AG04450 (cell line): ENCODE measurements around the gene CFAP77. TPM values are rescaled to one million over a fixed set of nuclear protein-coding genes. Genes with fewer than 3 reads are reported as not detected.

Experiments used
- CTCF ChIA-PET: fragments of 300-600, 350-600 bp; formaldehyde crosslinking; extraction: SDS; loops from one replicate; lab custom pipeline; 2022; ENCODE audit warnings: antibody characterized with exemption, inconsistent platforms; lab: Charles Lee
- POLR2A ChIA-PET: fragments of 350-600 bp; formaldehyde crosslinking; extraction: SDS; loops from one replicate; lab custom pipeline; 2021; ENCODE audit warnings: antibody characterized with exemption, inconsistent platforms; lab: Yijun Ruan, JAX
- DNase-seq: peaks from one replicate; pipeline ENCODE4 v3.0.0-alpha.2; 2011; ENCODE audit warnings: low read depth, low spot score
- H3K27ac ChIP-seq: one replicate; pipeline ENCODE4 v1.5.1; 2012; ENCODE audit warnings: low read depth, low read length, control low read depth
- H3K27me3 ChIP-seq: one replicate; pipeline ENCODE4 v1.6.0; 2012; ENCODE audit warnings: low read length; ENCODE audit not compliant: control insufficient read depth, insufficient read depth
- H3K4me3 ChIP-seq: 2 replicates; pipeline ENCODE4 v1.5.1; 2011; ENCODE audit warnings: mild to moderate bottlenecking, low read depth, low read length, control low read depth
- H3K9me3 ChIP-seq: 2 replicates; pipeline ENCODE4 v1.5.1; 2012; ENCODE audit warnings: low read length; ENCODE audit not compliant: control insufficient read depth, insufficient read depth
- polyA plus RNA-seq: library from polyadenylated mRNA; depleted of rRNA; stranded (reverse); fragments of >200 nt; gene quantifications from 2 replicates; pipeline ENCODE4 v1.2.3, GENCODE V29; 2011
- TF ChIP-seq, protein P1 (sequence below): IDR thresholded peaks from 2 replicates; pipeline ENCODE4 v1.5.1; 2011; ENCODE audit warnings: low read depth, low read length, control low read depth, inconsistent platforms

The CFAP77 gene
- polyA plus RNA-seq, 1 experiment: not detected

DNA sequence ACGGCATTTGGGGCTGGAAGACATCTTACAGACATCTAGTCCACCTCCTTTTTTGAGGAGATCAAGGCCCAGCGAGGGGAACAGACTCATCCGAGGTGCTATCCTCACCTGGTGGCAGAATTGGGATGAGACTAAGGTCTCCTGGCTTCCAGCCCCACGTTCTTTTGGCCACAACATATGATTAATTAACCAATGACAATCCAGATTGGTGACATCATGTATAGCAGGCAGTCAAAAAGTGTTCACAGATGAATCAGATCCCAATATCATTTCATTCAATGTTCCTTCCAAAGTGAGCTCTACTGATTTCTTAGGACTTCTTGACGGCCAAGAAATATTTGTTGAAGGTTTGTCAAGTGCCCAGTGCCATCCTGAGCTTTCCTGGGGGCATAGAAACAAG is 3.9 kb downstream of the CFAP77 start:
- TF ChIP-seq, protein P1, sequence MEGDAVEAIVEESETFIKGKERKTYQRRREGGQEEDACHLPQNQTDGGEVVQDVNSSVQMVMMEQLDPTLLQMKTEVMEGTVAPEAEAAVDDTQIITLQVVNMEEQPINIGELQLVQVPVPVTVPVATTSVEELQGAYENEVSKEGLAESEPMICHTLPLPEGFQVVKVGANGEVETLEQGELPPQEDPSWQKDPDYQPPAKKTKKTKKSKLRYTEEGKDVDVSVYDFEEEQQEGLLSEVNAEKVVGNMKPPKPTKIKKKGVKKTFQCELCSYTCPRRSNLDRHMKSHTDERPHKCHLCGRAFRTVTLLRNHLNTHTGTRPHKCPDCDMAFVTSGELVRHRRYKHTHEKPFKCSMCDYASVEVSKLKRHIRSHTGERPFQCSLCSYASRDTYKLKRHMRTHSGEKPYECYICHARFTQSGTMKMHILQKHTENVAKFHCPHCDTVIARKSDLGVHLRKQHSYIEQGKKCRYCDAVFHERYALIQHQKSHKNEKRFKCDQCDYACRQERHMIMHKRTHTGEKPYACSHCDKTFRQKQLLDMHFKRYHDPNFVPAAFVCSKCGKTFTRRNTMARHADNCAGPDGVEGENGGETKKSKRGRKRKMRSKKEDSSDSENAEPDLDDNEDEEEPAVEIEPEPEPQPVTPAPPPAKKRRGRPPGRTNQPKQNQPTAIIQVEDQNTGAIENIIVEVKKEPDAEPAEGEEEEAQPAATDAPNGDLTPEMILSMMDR: no peak
- Histone ChIP-seq H3K27ac (no peak overlapping the region), H3K4me3 (no peak overlapping the region), H3K27me3 (peaks cover 64% of the 10 kb centered on the region), H3K9me3 (peaks cover 3% of the 10 kb centered on the region)
- ChIA-PET POLR2A (no interaction called here), CTCF (interaction anchor here (0.5 kb wide), 1 partner anchor 124 kb away, joined by 6 read pairs; no protein-coding TSS in a partner anchor)
- no peak for DNase-seq

DNA sequence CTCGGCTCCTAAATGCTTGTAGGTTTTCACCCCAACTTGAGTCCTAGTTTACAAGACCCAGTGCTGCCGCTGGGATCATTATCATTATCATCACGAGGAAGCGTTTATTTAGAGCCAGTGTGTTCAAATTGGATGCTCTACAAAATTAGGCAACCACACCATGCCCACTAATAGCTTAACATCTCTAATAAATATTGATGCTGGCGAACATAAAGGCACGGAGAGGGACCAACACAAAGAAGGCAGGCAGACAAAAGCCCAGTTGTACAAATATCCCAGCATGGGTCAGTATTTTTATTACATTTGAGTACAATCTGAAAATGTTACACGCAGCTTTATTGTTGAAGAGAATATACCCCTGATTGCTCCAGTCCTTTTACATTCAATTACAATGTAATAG is 4.7 kb downstream of the CFAP77 start:
- no peak overlapping the region for H3K4me3 ChIP-seq
- CTCF ChIA-PET: interaction anchor here (0.7 kb wide), 1 partner anchor 162 kb away, joined by 3 read pairs; no protein-coding TSS in a partner anchor
- peaks cover 3% of the 10 kb centered on the region for H3K9me3 ChIP-seq
- POLR2A ChIA-PET: no interaction called here
- peaks cover 63% of the 10 kb centered on the region for H3K27me3 ChIP-seq
- no peak for DNase-seq
- no peak overlapping the region for H3K27ac ChIP-seq
- TF ChIP-seq, protein P1: no peak

DNA sequence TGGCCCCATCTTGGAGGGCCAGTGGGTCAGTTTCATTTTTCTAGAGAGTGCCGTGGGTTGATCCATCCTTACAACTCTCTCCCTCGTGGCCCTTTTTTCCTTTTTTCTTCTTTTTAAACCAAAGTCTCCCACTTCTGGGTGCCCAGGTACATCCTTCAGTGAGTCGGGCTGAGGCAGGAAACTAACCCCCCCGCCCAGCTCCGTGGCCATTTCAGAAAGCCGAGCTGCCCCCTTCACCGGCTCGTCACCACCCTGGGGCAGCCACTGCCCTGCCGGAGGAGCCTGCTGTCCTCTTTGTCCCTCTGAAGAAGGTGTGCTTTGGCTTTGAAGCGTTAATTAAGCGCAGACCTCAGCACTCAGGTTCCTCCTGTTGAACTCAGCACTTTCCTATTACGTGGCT is 5.2 kb downstream of the CFAP77 start:
- CTCF ChIA-PET: interaction anchor here (0.7 kb wide), 1 partner anchor 161 kb away, joined by 3 read pairs; no protein-coding TSS in a partner anchor
- TF ChIP-seq, protein P1: no peak
- peaks cover 3% of the 10 kb centered on the region for H3K9me3 ChIP-seq
- H3K4me3 ChIP-seq: no peak overlapping the region
- POLR2A ChIA-PET: no interaction called here
- DNase-seq: no peak
- no peak overlapping the region for H3K27ac ChIP-seq
- H3K27me3 ChIP-seq: peaks cover 62% of the 10 kb centered on the region

DNA sequence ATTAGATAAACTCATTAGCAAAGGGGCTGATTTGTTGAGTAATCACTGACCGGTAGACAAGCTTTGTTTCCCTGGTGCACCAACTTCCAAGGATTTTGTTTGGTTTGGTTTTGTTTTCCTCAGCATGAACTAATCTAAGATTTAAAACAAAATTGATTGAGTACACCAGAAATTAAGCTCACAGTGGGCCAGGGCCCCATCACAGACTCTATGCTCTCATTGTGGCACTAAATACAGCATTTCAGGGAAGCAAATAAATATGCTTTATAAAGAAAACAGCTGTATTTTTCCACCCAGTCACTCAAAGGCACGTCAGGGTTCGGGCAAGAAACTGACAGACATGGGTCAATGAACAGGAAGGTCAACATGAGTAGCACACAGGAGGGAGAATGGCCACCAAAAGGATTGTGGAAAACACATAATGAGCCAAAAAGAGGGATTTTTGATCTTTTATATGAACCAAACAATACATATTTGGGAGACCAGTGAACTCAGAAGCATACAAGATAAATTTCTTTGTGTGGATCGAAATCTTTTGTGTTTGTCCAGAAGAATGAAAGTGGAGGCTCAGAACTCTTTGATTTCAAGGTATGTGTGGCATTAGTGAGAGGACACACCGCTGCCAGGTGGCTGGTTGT is 8.8 kb downstream of the CFAP77 start:
- CTCF ChIA-PET: no interaction called here
- POLR2A ChIA-PET: no interaction called here
- Histone ChIP-seq H3K4me3 (no peak overlapping the region), H3K27me3 (peaks cover 43% of the 10 kb centered on the region), H3K27ac (no peak overlapping the region), H3K9me3 (no peaks in the 10 kb centered on the region; the same call in 1 of the 2 replicates)
- no peak for DNase-seq
- TF ChIP-seq, protein P1: no peak

DNA sequence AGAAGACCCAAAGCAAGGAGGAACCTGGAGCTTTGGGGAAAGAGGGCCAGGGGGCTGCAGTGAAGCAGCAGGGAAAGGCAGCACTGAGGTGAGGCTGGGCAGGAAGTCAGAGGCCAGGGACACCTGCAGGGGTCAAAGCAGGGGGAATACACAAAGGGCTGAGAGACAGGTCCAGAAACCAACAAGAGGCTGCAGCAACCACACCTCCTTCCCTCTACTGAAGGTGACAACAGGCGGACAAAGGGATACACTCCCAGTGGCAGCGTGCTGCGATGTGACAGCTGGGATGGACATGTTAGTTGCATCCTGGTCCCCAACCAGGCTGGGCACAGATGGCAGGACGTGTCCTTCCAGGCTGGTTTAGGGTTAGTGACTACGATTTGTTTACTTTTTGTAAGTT is 12.6 kb downstream of the CFAP77 start:
- Histone ChIP-seq H3K4me3 (no peak overlapping the region), H3K27ac (no peak overlapping the region), H3K9me3 (no peaks in the 10 kb centered on the region), H3K27me3 (peaks cover 53% of the 10 kb centered on the region)
- DNase-seq: no peak
- CTCF ChIA-PET: interaction anchor here (1.1 kb wide), 1 partner anchor 10 kb away, joined by 3 read pairs; no protein-coding TSS in a partner anchor
- TF ChIP-seq, protein P1: no peak
- POLR2A ChIA-PET: no interaction called here
